ENCODE results near the gene WASL. TPM values are rescaled to one million over a fixed set of nuclear protein-coding genes. Genes with fewer than 3 reads are reported as not detected.

WASL gene
- polyA plus RNA-seq, 1 donor from 2014 or later = 22.5 TPM

DNA sequence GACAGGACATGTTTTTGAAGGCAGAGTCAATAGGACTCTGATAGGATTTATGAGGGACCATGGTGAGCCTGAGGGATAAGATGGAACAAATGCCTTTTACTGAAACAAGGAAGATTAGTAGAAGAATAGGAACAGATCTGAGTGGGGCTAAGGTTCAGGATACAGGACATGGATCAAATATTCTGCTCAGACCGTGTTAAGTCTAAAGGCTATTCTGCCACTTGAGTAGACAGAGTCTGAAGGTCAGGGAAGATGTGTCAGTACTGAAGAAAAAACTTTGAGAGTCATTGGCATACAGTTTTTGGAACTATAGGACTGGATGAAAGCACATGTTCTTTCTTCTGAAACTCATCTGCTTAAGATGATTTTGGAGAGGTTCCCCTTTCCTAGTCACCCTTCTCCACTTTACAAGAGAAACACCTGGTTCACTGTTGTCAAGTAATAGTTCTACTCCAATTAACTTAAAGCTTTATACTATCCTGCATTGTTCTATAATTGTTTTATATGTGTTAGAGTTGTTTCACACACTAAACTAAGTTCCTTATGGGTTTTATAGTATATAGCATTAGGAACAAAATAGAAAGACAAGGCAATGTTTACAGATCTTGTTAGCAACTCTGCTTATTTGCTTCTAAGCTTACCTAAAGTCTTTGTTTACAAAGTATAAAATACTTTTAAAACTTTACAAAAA lies 43.4 kb downstream of the WASL start:
- H3K4me3 ChIP-seq (ENCODE audit: low read length) = no peak overlapping the region
- H3K9ac ChIP-seq (ENCODE audit: low read length) = no peak overlapping the region
- no peak overlapping the region for H3K4me2 ChIP-seq (ENCODE audit: low read length)
- peaks cover 25% of the 10 kb centered on the region for H3K36me3 ChIP-seq (ENCODE audit: insufficient read depth, low read length)
- no peaks in the 10 kb centered on the region for H3F3A ChIP-seq (ENCODE audit: insufficient read depth, low read length, poor library complexity, severe bottlenecking)
- H3K9me3 ChIP-seq (ENCODE audit: low read length) = no peaks in the 10 kb centered on the region
- H3K9me2 ChIP-seq (ENCODE audit: insufficient read depth, low read length) = no peaks in the 10 kb centered on the region
- H2AFZ ChIP-seq (ENCODE audit: low read depth, low read length) = no peak overlapping the region
- TF ChIP-seq EP300 (conservative IDR thresholded peaks at IDR 0.05; ENCODE audit: poor library complexity, severe bottlenecking) = no peak
- TF ChIP-seq MXI1 (conservative IDR thresholded peaks at IDR 0.05; ENCODE audit: poor library complexity, severe bottlenecking) = no peak
- TF ChIP-seq POLR2AphosphoS5 (IDR thresholded peaks at IDR 0.05) = no peak
- TF ChIP-seq, protein P1, sequence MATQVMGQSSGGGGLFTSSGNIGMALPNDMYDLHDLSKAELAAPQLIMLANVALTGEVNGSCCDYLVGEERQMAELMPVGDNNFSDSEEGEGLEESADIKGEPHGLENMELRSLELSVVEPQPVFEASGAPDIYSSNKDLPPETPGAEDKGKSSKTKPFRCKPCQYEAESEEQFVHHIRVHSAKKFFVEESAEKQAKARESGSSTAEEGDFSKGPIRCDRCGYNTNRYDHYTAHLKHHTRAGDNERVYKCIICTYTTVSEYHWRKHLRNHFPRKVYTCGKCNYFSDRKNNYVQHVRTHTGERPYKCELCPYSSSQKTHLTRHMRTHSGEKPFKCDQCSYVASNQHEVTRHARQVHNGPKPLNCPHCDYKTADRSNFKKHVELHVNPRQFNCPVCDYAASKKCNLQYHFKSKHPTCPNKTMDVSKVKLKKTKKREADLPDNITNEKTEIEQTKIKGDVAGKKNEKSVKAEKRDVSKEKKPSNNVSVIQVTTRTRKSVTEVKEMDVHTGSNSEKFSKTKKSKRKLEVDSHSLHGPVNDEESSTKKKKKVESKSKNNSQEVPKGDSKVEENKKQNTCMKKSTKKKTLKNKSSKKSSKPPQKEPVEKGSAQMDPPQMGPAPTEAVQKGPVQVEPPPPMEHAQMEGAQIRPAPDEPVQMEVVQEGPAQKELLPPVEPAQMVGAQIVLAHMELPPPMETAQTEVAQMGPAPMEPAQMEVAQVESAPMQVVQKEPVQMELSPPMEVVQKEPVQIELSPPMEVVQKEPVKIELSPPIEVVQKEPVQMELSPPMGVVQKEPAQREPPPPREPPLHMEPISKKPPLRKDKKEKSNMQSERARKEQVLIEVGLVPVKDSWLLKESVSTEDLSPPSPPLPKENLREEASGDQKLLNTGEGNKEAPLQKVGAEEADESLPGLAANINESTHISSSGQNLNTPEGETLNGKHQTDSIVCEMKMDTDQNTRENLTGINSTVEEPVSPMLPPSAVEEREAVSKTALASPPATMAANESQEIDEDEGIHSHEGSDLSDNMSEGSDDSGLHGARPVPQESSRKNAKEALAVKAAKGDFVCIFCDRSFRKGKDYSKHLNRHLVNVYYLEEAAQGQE (IDR thresholded peaks at IDR 0.05; ENCODE audit: borderline replicate concordance) = no peak
- TF ChIP-seq SMC3 (conservative IDR thresholded peaks at IDR 0.05; ENCODE audit: poor library complexity) = no peak
- no peak for TF ChIP-seq EZH2 (IDR thresholded peaks at IDR 0.05; ENCODE audit: borderline replicate concordance, insufficient read depth, low read length, poor library complexity, severe bottlenecking)
- TF ChIP-seq RAD21 (conservative IDR thresholded peaks at IDR 0.05) = no peak
- TF ChIP-seq TAF1 (IDR thresholded peaks at IDR 0.05; ENCODE audit: low read depth) = no peak
- TF ChIP-seq, protein P2, sequence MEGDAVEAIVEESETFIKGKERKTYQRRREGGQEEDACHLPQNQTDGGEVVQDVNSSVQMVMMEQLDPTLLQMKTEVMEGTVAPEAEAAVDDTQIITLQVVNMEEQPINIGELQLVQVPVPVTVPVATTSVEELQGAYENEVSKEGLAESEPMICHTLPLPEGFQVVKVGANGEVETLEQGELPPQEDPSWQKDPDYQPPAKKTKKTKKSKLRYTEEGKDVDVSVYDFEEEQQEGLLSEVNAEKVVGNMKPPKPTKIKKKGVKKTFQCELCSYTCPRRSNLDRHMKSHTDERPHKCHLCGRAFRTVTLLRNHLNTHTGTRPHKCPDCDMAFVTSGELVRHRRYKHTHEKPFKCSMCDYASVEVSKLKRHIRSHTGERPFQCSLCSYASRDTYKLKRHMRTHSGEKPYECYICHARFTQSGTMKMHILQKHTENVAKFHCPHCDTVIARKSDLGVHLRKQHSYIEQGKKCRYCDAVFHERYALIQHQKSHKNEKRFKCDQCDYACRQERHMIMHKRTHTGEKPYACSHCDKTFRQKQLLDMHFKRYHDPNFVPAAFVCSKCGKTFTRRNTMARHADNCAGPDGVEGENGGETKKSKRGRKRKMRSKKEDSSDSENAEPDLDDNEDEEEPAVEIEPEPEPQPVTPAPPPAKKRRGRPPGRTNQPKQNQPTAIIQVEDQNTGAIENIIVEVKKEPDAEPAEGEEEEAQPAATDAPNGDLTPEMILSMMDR (IDR thresholded peaks at IDR 0.05; ENCODE audit: poor library complexity, severe bottlenecking) = no peak
- H4K20me1 ChIP-seq (ENCODE audit: insufficient read depth) = no peaks in the 10 kb centered on the region
- H3K27ac ChIP-seq (ENCODE audit: low read length) = no peak overlapping the region
- H3K27me3 ChIP-seq (ENCODE audit: insufficient read depth, low read depth, low read length) = no peaks in the 10 kb centered on the region
- H3K79me2 ChIP-seq (replicated peaks; ENCODE audit: insufficient read depth, low read length) = peaks cover 10% of the 10 kb centered on the region

DNA sequence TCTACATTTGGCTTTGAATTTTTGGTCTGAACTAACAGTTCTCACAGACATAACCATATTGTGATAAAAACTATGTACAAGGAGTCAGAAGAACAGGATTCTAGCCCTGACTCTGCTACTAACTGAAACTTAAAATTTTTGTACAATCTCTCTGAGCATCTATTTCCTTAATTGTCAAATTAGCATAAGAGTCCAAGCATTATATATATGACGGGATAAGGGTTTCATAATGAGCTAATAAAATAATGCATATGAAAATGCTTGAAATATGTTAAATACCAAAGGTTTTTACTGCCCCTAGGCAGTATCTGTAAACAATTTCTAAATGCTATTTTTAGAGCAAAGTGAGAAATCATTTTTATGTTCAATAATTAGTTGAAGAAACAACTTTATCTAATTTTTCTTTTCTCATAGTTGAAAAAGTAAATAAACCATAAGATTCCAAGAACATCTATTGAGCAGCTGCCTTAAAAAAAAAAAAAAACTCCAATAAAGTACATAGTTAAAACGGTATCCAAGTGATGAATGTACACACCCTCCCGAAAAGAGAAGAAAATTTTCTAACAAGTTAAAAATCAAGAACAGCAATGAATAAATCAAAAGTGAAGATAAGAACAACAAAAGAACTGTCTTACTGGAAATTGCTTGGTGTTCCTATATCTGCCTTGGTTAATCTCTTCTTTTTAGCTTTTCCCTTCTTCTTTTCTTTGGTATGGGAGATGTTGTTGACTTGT lies 52.7 kb downstream of the WASL start:
- no peak overlapping the region for H3K9ac ChIP-seq (ENCODE audit: low read length)
- H3K27ac ChIP-seq (ENCODE audit: low read length) = no peak overlapping the region
- no peaks in the 10 kb centered on the region for H3K27me3 ChIP-seq (ENCODE audit: insufficient read depth, low read depth, low read length)
- H3K36me3 ChIP-seq (ENCODE audit: insufficient read depth, low read length) = peaks cover 16% of the 10 kb centered on the region
- H3K9me3 ChIP-seq (ENCODE audit: low read length) = no peaks in the 10 kb centered on the region
- no peaks in the 10 kb centered on the region for H3K79me2 ChIP-seq (replicated peaks; ENCODE audit: insufficient read depth, low read length)
- H3K4me3 ChIP-seq (ENCODE audit: low read length) = no peak overlapping the region
- no peaks in the 10 kb centered on the region for H4K20me1 ChIP-seq (ENCODE audit: insufficient read depth)
- H3K9me2 ChIP-seq (ENCODE audit: insufficient read depth, low read length) = no peaks in the 10 kb centered on the region
- H3F3A ChIP-seq (ENCODE audit: insufficient read depth, low read length, poor library complexity, severe bottlenecking) = no peaks in the 10 kb centered on the region
- TF ChIP-seq MXI1 (conservative IDR thresholded peaks at IDR 0.05; ENCODE audit: poor library complexity, severe bottlenecking) (no peak), TAF1 (IDR thresholded peaks at IDR 0.05; ENCODE audit: low read depth) (no peak), RAD21 (conservative IDR thresholded peaks at IDR 0.05) (no peak), EZH2 (IDR thresholded peaks at IDR 0.05; ENCODE audit: borderline replicate concordance, insufficient read depth, low read length, poor library complexity, severe bottlenecking) (no peak), SMC3 (conservative IDR thresholded peaks at IDR 0.05; ENCODE audit: poor library complexity) (no peak), EP300 (conservative IDR thresholded peaks at IDR 0.05; ENCODE audit: poor library complexity, severe bottlenecking) (no peak), POLR2AphosphoS5 (IDR thresholded peaks at IDR 0.05) (no peak)
- TF ChIP-seq, protein P1 (IDR thresholded peaks at IDR 0.05; ENCODE audit: borderline replicate concordance) = no peak
- TF ChIP-seq, protein P2 (IDR thresholded peaks at IDR 0.05; ENCODE audit: poor library complexity, severe bottlenecking) = no peak
- no peak overlapping the region for H3K4me2 ChIP-seq (ENCODE audit: low read length)
- no peak overlapping the region for H2AFZ ChIP-seq (ENCODE audit: low read depth, low read length)

All from neural cell (in vitro differentiated cells).